ES-I3 (cell line): Measurements from ENCODE around the gene SURF2.
"Not testable (repeated sequence)": the region's sequence is repeated elsewhere in the genome, so short reads cannot be mapped to it uniquely, and the experiment has no call there.

Source experiments
- H3K36me3 ChIP-seq: 2 replicates; pipeline ENCODE4 v1.6.1; 2013; ENCODE audit warnings: mild to moderate bottlenecking, low read length, control low read depth, moderate library complexity; ENCODE audit not compliant: insufficient read depth
- H3K4me1 ChIP-seq: 2 replicates; pipeline ENCODE4 v1.6.1; 2013; ENCODE audit warnings: mild to moderate bottlenecking, control low read depth, low read length; ENCODE audit not compliant: insufficient read depth
- H3K9ac ChIP-seq: 2 replicates; pipeline ENCODE4 v1.6.1; 2013; ENCODE audit warnings: low read depth, mild to moderate bottlenecking, low read length, moderate library complexity
- H3K9me3 ChIP-seq: 2 replicates; pipeline ENCODE4 v1.6.1; 2013; ENCODE audit warnings: mild to moderate bottlenecking, low read length, moderate library complexity; ENCODE audit not compliant: control insufficient read depth, insufficient read depth

The SURF2 gene

DNA sequence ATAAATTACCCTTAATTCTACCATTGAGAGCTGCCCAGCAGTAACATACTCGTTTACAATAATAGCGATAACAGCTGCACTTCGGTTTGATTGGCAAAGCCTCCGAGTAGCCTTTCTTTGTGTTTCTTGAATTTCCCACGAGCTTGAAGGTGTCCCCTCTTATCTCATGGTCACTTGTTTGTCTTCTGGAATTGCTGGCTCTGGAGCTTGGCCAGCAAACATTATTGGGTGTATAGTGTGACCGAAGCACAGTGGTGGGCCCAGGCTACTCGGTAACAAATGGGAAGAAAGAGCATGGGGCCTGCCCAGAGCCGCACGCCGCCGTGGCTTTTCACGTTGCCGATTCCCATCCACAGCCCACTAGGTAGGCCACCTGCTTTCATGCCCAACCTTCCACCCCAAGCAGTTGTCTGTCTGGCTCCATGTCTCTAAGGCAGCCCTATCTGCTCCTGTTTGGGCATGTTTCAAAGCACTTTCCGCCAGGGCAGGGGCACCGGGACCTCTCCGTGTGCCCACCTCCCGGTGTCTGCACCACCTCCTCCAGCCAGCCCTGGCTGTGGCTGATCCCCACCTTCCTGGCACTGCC lies 28.5 kb downstream of the SURF2 start:
- no peaks in the 10 kb centered on the region for H3K36me3 ChIP-seq
- no peaks in the 10 kb centered on the region for H3K4me1 ChIP-seq
- H3K9ac ChIP-seq, result no peak overlapping the region
- H3K9me3 ChIP-seq, result no peaks in the 10 kb centered on the region

DNA sequence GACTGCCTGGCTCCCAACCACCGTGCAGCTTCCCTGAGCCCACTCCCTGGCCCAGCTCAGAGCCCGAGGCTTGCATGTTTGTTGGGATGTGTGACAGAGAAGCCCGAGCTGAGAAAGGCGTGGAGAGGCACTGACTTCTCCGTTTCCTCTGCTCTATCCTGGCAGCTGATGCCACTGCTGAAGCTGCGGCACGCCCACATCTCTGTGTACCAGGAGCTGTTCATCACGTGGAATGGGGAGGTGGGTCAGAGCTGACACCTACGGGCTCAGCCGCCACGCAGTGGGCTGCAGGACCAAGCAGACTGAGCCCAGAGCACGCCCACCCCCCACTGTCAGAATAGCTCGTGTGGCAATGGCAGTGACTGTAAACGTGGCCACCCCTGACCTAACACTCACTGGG lies 29.1 kb downstream of the SURF2 start:
- Histone ChIP-seq H3K36me3 (no peaks in the 10 kb centered on the region), H3K9ac (no peak overlapping the region), H3K9me3 (no peaks in the 10 kb centered on the region), H3K4me1 (no peaks in the 10 kb centered on the region)

DNA sequence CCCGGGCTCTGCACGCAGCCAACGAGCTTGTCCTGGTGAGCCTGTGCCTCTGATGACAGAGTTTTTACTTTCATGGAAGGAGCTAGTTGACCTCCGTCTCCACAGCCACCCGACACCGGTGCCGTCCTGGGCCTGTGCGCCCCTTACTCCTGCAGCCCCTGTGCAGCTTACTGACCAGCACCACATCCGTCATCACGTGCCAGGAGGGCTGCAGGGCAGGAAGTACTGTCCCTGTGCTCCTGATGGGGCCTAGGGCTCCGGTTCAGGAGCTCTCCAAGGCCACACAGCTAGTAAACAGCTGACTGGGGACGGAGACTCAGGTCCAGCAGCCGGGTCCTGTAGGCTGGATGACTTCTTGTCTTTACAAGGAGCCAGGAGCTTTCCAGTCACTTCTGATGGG lies 30.0 kb downstream of the SURF2 start:
- Histone ChIP-seq H3K9ac (no peak overlapping the region), H3K4me1 (no peaks in the 10 kb centered on the region)

DNA sequence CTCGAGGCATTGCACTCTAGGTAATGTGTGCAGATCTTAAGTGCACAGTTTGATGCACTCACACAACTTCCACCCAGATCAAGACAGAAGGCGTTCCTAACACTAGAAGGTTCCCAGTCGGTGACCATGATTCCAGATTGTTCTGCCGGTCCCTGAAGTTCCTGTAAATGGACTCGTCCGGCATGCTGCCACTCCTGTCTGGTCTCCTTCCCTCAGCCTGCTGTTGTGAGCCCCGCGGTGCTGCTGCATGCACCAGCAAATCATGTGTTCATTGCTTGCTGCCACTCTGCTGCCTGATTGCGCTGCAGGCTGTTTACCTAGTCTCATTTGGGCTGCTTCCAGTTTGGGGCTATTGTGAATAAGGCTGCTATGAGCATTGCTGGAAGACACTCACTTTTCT lies 31.3 kb downstream of the SURF2 start:
- no peaks in the 10 kb centered on the region for H3K4me1 ChIP-seq
- no peaks in the 10 kb centered on the region for H3K9me3 ChIP-seq
- H3K36me3 ChIP-seq, result no peaks in the 10 kb centered on the region
- H3K9ac ChIP-seq, result no peak overlapping the region

More for the DNA sequence above, 30.0 kb downstream of the SURF2 start:
- Histone ChIP-seq H3K9me3 (no peaks in the 10 kb centered on the region), H3K36me3 (no peaks in the 10 kb centered on the region)

DNA sequence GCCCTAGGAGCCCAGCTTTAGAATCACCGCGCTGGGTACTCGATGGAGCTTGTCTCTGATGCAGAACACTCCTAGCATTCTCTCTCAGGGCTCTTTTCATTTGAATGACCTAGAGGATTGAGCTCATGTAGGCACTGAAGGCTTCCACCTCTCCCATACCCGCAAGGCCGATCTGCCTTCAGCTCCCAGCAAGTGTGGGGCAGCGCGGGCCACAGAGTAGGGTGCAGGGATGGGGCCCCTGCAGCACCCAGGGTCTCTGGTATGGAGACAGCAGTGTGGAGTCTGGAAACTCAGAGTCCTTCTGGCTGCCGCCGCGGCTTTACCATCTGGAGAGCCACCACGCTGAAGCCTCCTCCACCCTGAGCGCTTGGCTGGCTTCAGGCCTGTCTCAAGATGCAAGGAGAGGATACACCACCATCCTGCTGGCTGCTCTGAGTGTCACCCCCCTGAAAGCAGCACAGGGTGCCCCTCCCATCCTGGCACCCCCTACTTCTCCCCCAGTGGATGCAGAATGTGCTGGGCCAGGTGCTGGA lies 32.7 kb downstream of the SURF2 start:
- no peak overlapping the region for H3K9ac ChIP-seq
- no peaks in the 10 kb centered on the region for H3K9me3 ChIP-seq
- H3K4me1 ChIP-seq, result no peaks in the 10 kb centered on the region
- H3K36me3 ChIP-seq, result no peaks in the 10 kb centered on the region

DNA sequence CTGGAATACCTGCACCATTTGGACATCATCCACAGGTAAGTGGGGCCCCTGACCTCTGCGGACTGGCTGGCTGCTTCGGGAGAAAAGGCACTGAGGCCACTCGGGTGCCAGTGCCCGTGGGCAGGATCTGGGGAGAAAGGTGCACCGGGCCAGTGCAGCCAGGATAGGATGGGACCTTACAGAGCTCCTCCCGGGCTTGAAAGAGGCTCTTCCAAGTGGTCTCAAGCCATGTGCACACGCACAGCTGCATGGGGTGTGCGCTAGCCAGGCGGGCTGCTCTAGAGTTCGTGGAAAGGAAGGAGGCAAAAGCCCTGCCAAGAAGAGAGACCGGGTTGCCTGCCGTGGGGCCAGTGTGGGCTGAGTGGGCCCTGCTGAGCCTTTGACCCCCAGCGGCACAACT lies 33.2 kb downstream of the SURF2 start:
- Histone ChIP-seq H3K9ac (no peak overlapping the region), H3K9me3 (no peaks in the 10 kb centered on the region), H3K36me3 (no peaks in the 10 kb centered on the region), H3K4me1 (no peaks in the 10 kb centered on the region)

DNA sequence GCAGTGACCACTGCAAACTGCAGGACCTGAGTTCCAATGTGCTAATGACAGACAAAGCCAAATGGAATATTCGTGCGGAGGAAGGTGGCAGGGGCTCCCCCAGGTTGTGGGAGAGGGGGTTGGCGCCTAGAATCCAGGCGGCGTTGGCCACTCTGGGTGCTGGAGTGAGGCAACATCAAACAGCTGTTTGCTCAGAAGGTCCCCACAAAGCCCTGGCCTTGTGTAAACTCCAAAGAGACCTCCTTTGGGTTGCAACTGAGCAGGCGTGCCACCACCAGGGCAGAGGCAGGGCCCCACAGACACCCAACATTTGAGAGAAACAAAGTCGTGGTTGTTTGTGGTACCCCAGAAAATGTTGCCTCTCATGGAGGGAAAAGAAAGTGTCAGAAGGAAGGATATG lies 34.4 kb downstream of the SURF2 start:
- Histone ChIP-seq H3K4me1 (no peaks in the 10 kb centered on the region), H3K36me3 (no peaks in the 10 kb centered on the region), H3K9me3 (no peaks in the 10 kb centered on the region), H3K9ac (no peak overlapping the region)

DNA sequence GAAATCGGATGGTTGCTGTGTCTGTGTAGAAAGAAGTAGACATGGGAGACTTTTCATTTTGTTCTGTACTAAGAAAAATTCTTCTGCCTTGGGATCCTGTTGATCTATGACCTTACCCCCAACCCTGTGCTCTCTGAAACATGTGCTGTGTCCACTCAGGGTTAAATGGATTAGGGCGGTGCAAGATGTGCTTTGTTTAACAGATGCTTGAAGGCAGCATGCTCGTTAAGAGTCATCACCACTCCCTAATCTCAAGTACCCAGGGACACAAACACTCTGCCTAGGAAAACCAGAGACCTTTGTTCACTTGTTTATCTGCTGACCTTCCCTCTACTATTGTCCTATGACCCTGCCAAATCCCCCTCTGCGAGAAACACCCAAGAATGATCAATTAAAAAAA lies 35.1 kb downstream of the SURF2 start:
- not testable (repeated sequence) for H3K9me3 ChIP-seq, H3K36me3 ChIP-seq, H3K9ac ChIP-seq, H3K4me1 ChIP-seq

DNA sequence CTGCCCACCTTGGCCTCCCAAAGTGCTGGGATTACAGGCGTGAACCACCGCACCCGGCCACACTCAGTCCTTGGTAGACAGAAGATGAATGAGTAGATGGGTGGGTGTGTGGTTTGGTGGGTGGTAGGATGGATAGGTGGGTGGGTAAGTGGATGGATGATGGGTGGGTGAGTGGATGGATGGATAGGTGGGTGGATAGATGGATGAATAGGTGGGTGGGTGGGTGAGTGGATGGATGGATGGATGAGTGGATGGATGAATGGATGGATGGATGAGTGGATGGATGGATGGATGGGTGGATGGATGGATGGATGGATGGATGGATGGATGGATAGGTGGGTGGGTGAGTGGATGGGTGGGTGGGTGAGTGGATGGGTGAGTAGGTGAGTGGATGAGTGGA lies 36.0 kb downstream of the SURF2 start:
- not testable (repeated sequence) for H3K9me3 ChIP-seq, H3K9ac ChIP-seq, H3K4me1 ChIP-seq, H3K36me3 ChIP-seq

DNA sequence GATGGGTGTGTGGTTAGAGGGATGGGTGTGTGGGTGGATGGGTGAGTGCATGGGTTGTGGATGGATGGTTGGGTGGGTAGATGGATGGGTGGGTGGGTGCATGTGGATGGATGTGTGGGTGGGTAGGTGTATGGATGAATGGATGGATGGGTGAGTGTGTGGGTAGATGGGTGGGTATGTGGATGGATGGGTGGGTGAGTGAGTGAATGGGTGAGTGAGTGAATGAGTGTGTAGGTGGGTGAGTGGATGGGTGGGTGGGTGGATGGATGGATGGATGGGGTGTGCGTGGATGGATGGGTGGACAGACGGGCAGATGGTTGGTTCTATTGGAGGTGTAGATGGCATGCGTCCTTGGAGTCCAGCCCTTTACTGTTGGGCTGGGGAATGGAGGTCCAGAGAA lies 37.0 kb downstream of the SURF2 start:
- H3K9ac ChIP-seq, result no peak overlapping the region
- no peaks in the 10 kb centered on the region for H3K4me1 ChIP-seq
- H3K36me3 ChIP-seq, result no peaks in the 10 kb centered on the region
- no peaks in the 10 kb centered on the region for H3K9me3 ChIP-seq

DNA sequence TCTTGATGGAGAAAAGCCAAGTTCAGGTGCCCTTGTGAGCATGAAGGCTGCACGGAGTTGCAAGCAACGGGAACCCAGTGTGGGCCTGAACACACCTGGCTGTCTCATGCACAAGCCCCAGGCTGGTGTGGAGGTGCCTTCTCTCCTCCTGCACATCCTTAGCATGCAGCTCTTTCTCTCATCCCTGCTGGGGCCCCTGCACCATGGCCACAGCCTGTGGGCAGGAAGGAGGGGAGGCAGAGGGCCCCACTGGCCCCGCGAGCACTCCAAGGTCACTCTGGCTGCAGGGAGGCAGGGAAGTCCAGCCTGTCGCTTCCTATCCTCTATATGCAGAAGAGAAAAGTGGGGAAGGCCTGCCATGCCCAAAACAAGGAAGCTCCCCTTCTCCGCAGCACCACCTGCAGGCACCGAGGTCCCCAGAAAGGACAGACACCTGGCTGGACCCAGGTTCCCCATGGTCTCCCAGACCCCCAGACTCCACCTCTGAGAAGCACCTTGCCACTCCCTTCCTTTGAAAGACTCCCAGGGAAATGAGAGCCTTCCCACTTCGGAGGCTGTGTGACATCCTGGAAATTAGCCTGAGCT lies 38.4 kb downstream of the SURF2 start:
- Histone ChIP-seq H3K36me3 (no peaks in the 10 kb centered on the region), H3K9me3 (no peaks in the 10 kb centered on the region), H3K4me1 (no peaks in the 10 kb centered on the region), H3K9ac (no peak overlapping the region)

DNA sequence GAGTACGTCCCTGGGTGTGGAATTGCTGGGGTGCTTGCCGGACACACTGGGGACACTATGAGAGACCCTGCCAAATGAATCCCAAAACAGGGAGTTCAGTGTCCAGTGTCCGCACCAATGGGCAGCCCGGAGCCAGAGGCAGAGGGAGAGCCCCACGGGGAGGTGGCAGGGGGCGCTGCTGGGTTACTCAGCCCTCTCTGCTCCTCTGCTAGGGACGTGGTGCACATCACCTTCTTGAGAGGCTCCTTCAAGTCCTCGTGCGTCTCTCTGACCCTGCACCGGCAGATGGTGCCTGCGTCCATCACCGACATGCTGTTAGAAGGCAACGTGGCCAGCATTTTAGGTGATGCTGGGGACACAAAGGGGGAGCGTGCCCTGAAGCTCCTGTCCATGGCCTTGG lies 40.6 kb downstream of the SURF2 start:
- Histone ChIP-seq H3K9me3 (no peaks in the 10 kb centered on the region), H3K36me3 (no peaks in the 10 kb centered on the region), H3K9ac (no peak overlapping the region), H3K4me1 (no peaks in the 10 kb centered on the region)

DNA sequence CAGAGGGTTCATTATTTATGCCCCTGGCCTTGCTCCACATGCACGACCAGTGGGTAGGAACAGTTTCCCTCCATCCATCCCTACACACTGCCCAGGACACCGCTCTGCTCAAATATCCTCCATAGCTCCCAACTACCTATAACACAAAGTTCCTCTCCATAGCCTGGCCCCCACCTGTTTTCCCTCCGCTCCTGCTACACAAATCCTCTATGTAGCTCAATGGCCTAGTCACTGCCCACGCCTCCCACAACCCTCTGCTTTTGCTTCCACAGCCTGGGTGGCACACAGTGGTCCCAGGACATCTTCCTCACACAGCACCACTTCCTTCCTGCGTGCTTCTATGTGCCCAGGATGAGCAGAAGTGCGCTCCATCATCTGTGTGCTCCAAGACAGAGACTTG lies 41.0 kb downstream of the SURF2 start:
- no peaks in the 10 kb centered on the region for H3K36me3 ChIP-seq
- H3K9me3 ChIP-seq, result no peaks in the 10 kb centered on the region
- H3K9ac ChIP-seq, result no peak overlapping the region
- no peaks in the 10 kb centered on the region for H3K4me1 ChIP-seq

DNA sequence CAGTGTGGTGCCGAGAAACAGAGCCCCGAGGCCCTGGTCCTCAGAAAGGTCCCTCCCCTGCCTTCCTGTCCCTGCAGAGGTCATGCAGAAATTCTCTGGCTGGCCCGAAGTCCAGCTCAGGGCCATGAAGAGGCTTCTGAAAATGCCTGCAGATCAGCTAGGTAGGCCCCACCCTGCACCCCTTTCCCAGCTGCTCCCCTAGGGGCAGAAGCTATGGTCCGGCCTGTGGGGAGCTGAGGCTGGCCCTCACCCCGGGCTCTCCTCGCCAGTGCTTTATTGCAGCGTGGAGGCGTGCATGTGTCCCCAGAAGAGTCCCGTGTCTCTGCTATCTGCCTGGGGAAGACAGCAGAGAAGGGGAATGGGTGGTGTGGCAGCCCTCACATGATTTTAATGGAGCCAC lies 41.5 kb downstream of the SURF2 start:
- Histone ChIP-seq H3K9ac (no peak overlapping the region), H3K36me3 (no peaks in the 10 kb centered on the region), H3K4me1 (no peaks in the 10 kb centered on the region), H3K9me3 (no peaks in the 10 kb centered on the region)

DNA sequence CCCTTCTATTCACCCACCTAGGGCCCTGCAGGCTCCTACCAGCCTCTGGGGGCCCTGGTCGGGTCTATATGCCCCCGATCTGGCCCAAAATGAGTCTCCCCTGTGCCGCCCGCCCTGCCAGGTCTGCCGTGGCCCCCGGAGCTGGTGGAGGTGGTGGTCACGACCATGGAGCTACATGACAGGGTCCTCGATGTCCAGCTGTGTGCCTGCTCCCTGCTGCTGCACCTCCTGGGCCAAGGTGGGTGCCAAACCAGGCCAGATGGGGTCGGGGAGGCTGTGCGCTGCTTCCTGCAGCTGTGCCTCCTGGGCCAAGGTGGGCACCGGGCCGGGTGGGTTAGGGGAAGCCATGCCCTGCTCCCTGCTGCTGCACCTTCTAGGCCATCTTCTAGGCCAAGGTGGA lies 43.9 kb downstream of the SURF2 start:
- no peak overlapping the region for H3K9ac ChIP-seq
- no peaks in the 10 kb centered on the region for H3K36me3 ChIP-seq

More for the DNA sequence above, 43.9 kb downstream of the SURF2 start:
- Histone ChIP-seq H3K9me3 (no peaks in the 10 kb centered on the region), H3K4me1 (no peaks in the 10 kb centered on the region)
